ENCODE measurements around the gene RAP2A.

The RAP2A gene

DNA sequence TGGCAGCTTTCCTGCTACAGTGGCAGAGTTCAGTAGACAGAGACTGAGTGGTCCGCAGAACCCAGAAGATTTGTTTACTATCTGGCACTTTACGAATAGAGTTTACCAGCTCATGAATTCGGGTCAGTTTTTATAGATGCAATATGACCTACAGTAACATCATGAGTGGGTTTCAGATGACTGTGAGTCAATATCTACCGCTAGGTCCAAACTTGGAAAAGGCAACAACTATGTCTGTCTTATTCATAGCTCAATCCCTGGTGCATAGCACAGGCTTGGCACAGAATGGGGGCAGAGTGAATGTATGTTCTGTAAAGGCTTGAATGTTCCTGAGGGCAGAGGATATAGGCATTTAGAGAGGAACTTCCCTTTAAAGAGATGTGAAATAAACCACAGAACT is 65.2 kb downstream of the RAP2A start:
- DNase-seq = no peak

DNA sequence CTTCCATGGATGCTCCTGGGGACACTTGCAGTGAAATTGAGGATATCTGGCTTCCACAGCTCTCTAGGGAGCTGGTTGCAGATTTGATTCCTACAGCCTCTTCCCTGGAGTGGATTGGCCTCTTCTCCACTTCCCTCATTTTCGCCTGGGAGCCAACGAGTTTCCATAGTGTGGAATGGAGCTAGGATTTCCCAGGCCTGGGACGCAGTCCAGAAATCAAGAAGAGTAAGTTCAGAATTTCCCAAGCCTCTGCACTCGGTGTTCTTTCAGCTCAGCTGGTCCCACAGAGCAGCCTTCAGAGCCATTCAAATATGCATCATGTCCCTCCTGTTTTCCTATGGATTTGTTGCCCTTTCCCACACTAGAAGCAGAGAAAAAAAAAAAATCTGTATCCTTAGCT is 68.2 kb downstream of the RAP2A start:
- DNase-seq = no peak

DNA sequence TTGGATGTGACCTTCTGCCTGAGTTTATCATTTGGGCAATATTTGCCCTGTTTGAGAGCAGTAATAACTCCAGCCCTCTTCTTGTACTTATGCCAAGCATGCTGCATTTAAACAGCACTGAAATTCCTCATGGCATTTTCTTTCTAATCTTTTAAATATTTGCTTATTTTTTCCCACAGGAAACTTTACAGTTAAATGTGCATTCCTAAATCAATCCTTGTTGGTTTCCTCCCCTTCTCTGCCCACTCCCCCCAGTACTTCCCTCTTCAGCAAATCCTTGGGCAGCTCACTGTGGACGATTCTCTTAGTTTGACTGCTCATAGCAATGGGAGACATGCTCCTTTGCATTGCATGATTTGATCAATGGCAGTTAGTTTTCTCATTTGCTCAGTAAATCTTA is 68.7 kb downstream of the RAP2A start:
- no peak for DNase-seq

DNA sequence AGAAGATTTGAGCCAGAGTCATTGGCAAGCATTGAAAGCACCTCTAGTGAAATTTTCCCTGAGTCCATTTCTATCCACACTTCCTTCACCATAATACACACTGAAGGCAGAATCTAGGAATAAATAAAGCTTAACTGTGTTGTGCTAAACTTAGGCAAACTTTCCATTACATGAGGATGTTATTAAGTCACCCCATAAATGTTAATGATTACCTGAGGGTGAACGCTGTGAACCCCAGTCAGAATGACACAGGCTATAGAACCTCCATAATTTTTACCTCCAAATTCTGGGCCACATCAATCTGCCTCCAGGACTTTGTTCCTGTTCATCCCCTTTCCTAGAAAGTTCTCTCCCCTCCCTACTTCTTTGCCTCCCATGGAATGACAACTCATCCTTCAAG is 71.0 kb downstream of the RAP2A start:
- DNase-seq = no peak

DNA sequence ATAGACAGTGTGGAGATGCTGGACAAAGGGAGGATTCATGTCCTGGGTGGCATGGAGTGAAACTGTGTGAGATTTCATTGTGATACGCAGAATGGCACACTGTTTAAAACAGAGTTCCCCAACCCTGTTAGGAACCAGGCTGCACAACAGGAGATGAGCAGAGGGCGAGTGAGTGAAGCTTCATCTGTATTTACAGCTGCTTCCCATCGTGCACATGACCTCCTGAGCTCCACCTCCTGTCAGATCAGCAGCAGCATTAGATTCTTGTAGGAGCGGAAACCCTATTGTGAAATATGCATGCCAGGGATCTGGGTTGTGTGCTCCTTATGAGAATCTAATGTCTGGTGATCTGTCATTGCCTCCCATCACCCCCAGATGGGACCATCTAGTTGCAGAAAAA is 72.5 kb downstream of the RAP2A start:
- no peak for DNase-seq

DNA sequence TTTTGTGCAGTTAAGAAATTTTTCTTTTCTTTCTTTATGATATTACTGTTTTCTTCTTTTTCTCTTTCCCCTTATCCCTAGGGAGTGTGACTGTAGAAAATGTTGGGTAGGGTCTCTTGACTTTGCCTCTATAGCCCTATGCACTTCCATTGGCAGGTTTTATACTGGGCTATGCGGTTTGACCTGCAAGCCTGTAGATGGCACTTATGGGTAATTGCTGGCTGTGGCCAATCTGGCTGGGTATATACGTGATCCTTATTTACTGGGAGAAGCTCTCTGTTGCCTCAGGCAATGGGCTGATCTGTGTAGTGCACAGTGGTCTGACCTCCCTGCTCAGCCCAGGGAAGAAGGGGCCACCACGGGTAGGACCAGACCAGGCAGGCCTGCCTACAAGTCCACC is 78.8 kb downstream of the RAP2A start:
- DNase-seq = no peak

DNA sequence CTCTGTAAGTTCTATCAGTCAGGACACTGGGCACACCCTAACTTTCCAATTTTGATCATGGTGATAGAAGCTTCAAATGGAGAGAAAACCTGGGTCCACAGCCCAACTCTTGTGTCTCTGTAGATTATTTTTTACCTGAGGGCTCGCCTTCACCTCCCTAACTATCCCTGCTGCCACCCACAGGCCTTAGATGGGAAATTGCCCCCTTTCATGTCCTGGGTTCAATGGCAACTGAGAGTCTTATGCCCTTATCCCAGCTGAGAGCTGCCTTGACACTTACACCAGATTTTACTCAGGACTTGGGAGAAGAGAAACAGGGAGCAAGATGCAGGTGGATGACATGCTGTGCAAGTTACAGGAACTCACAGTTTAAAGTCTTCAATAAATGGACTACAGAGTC is 81.7 kb downstream of the RAP2A start:
- no peak for DNase-seq

DNA sequence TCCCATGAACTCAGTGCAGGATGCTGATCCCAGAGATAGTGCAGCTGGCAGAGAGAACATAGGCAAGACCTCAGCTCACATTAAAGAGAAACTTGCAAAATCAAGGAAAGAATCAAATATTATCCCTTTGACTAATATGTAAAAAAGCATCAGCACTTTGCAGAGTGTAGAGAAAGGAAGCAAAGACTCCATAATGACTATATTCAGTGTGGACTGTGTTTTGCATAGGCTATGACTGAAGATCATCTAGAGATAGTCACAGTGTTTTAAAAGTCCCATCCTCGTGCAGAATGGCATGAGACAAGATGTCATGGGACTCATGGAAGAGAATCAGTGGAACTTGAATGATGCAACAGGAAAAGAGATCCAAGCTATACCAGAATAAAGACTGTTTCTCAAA is 84.0 kb downstream of the RAP2A start:
- no peak for DNase-seq
